K562 (cell line): ENCODE results near the gene KLHL6. TPM values are rescaled to one million over a fixed set of nuclear protein-coding genes. Genes with fewer than 3 reads are reported as not detected.

Experiments used
- ARID2 ChIP-seq: fragments of 450-650 bp; IDR thresholded peaks from 2 replicates; pipeline ENCODE4 v1.6.1; 2017; ENCODE audit warnings: antibody characterized with exemption, mild to moderate bottlenecking
- CREBBP ChIP-seq: IDR thresholded peaks from one replicate; pipeline ENCODE4 v1.6.1; 2012; ENCODE audit warnings: low read depth, mild to moderate bottlenecking, control low read depth, inconsistent platforms, low read length
- CTBP1 ChIP-seq: fragments of 450-650 bp; IDR thresholded peaks from 2 replicates; pipeline ENCODE4 v1.6.1; 2016; ENCODE audit warnings: borderline replicate concordance
- DDX20 ChIP-seq: fragments of 450-650 bp; IDR thresholded peaks from 2 replicates; pipeline ENCODE4 v1.6.1; 2016; ENCODE audit warnings: missing genetic modification characterization, low read depth, mild to moderate bottlenecking, missing compliant biosample characterization, moderate library complexity
- ELF2 ChIP-seq: fragments of 250-450 bp; sonication (Bioruptor Pico); IDR thresholded peaks from 2 replicates; pipeline ENCODE4 v1.5.0; 2021; ENCODE audit warnings: mild to moderate bottlenecking
- ETS2 ChIP-seq: IDR thresholded peaks from 2 replicates; pipeline ENCODE4 v1.6.1; 2016; ENCODE audit warnings: borderline replicate concordance, missing genetic modification characterization, mild to moderate bottlenecking, moderate library complexity, missing compliant biosample characterization; ENCODE audit not compliant: poor library complexity, severe bottlenecking
- FOS ChIP-seq: IDR thresholded peaks from 3 replicates; pipeline ENCODE4 v1.6.1; 2011; ENCODE audit not compliant: insufficient read length; ENCODE audit errors: extremely low read depth
- FOXK1 ChIP-seq: sonication (generic); formaldehyde crosslinking; IDR thresholded peaks from 2 replicates; pipeline ENCODE4 v1.8.0; 2022; ENCODE audit warnings: missing genetic modification reagents, mild to moderate bottlenecking, borderline replicate concordance
- L3MBTL2 ChIP-seq: fragments of 450-650 bp; IDR thresholded peaks from 2 replicates; pipeline ENCODE4 v1.6.1; 2016; ENCODE audit warnings: mild to moderate bottlenecking, moderate library complexity
- LEF1 ChIP-seq: fragments of 450-650 bp; IDR thresholded peaks from 2 replicates; pipeline ENCODE4 v1.6.1; 2016; ENCODE audit warnings: mild to moderate bottlenecking
- MCM2 ChIP-seq: fragments of 450-650 bp; IDR thresholded peaks from 2 replicates; pipeline ENCODE4 v1.6.1; 2017; ENCODE audit warnings: low read depth, mild to moderate bottlenecking
- NEUROD1 ChIP-seq: fragments of 150-350 bp; IDR thresholded peaks from 2 replicates; pipeline ENCODE4 v1.6.1; 2014; ENCODE audit warnings: borderline replicate concordance, low read length, low read depth; ENCODE audit not compliant: partially characterized antibody
- POLR2A ChIP-seq: fragments of 450-650 bp; conservative IDR thresholded peaks from 2 replicates; pipeline ENCODE4 v1.6.1; 2016
- PTTG1 ChIP-seq: fragments of 450-650 bp; IDR thresholded peaks from 2 replicates; pipeline ENCODE4 v1.6.1; 2016; ENCODE audit warnings: low read depth, mild to moderate bottlenecking, missing genetic modification characterization, missing compliant biosample characterization
- RCOR1 ChIP-seq, 2 experiments: IDR thresholded peaks; 2 replicates each; pipeline ENCODE4 v1.6.1; 2012; ENCODE audit warnings: low read depth in 2 of 2, low read length in 2 of 2, borderline replicate concordance in 1 of 2, improper control_type of control experiment in 1 of 2
- SRSF7 ChIP-seq: fragments of 200-400 bp; formaldehyde crosslinking; optimal IDR thresholded peaks from 2 replicates; pipeline ENCODE3; 2017; ENCODE audit warnings: mild to moderate bottlenecking, low read depth, low read length
- TBL1XR1 ChIP-seq, 2 experiments: IDR thresholded peaks; 2 replicates each; pipeline ENCODE4 v1.6.1; 2012; ENCODE audit warnings: improper control_type of control experiment in 2 of 2, low read length in 2 of 2, mild to moderate bottlenecking in 1 of 2
- ZFP36 ChIP-seq: fragments of 150-350 bp; IDR thresholded peaks from 2 replicates; pipeline ENCODE4 v1.6.1; 2018; ENCODE audit warnings: low read length, low read depth; ENCODE audit not compliant: partially characterized antibody
- ZNF134 ChIP-seq: fragments of 250-450 bp; sonication (Bioruptor Pico); conservative IDR thresholded peaks from 2 replicates; pipeline ENCODE4 v1.4.0; 2020
- ZNF324 ChIP-seq: fragments of 250-450 bp; sonication (Bioruptor Pico); IDR thresholded peaks from 2 replicates; pipeline ENCODE4 v1.4.0; 2020; ENCODE audit warnings: mild to moderate bottlenecking
- ZNF583 ChIP-seq: fragments of 250-450 bp; sonication (Bioruptor Pico); IDR thresholded peaks from 2 replicates; pipeline ENCODE4 v1.4.0; 2020
- ZNF764 ChIP-seq: fragments of 250-450 bp; sonication (Bioruptor Pico); IDR thresholded peaks from 2 replicates; pipeline ENCODE4 v1.4.0; 2020; ENCODE audit warnings: low read depth, mild to moderate bottlenecking, moderate library complexity
- polyA plus RNA-seq, 8 experiments: library from polyadenylated mRNA; depleted of rRNA in 4 of 8; stranded (reverse) in 5 of 8; unstranded in 3 of 8; fragments of >200 nt; fragmentation: Nextera tagmentation in 2 of 8; fragmentation: Illumina TruSeq in 1 of 8; extraction: Ambion mirVana in 2 of 8; extraction: Trizol in 1 of 8; gene quantifications; 2 replicates each; pipeline versions ENCODE4 v1.2.1 to v1.2.3, GENCODE V29; 2011 to 2014; ENCODE audit warnings: inconsistent platforms in 1 of 8, missing spikeins in 1 of 8
- total RNA-seq, 7 experiments: library from RNA; depleted of rRNA in 6 of 7; stranded (reverse); fragments of >200 nt in 6 of 7; fragmentation: Illumina TruSeq in 2 of 7; extraction: Trizol in 2 of 7; gene quantifications; 2 replicates each; pipeline versions ENCODE4 v1.2.1 to v1.2.3, GENCODE V29; 2011 to 2021; ENCODE audit warnings: low replicate concordance in 1 of 7
- TF ChIP-seq, protein P1 (sequence below): sonication (generic); formaldehyde crosslinking; IDR thresholded peaks from 2 replicates; pipeline ENCODE4 v1.8.1; 2023; ENCODE audit warnings: mild to moderate bottlenecking, missing genetic modification reagents
- TF ChIP-seq, protein P2 (sequence below): sonication (generic); formaldehyde crosslinking; IDR thresholded peaks from 2 replicates; pipeline ENCODE4 v1.8.0; 2023; ENCODE audit warnings: mild to moderate bottlenecking, missing genetic modification reagents

The KLHL6 gene
- total and polyA plus RNA-seq, 9 of the 15 experiments (the other 6 are each of a cell fraction or from before 2014, with no cell fraction given), result 0.18 to 2.1 (median 1.4) TPM

DNA sequence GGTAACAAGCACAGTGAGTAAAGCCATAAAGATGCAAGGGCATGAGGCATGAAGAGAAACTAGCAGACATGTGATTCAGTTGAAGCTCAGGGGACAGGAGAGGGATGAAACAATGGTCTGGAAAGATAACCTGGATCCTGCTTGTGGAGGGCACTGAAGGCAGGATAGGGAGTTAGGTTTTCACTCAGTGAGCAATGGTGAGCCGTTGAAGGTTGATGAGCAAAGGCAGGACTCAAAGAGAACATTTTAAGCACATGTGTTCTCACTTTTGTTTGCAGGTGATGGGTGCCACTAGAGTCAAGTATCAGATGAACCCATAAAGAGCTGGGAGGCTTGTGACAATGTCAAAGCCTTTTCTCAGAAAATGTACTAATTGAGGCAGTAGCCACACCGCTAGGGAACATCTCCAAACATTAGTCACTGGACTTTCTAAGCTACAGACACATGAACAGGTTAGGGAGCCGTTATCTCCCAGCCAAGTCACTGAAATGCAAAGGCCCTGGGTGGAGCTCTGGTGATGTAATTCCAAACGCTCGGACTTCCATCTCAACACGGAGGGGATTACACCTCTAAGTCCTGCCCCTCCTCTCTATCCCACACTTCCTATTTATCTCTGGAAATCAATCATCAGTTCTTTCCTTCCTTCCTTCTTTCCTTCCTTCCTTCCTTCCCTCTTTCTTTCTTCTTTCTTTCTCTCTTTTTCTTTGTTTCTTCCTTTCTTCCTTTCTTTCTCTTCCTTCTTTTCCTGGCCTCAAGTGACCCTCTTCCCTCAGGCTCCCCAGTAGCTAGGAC, 22.7 kb downstream of the KLHL6 start (continued):
- TF ChIP-seq ZFP36 (peak; percentile 18), ZNF134 (no peak), PTTG1 (tag) (no peak), POLR2A (0 out of 2 replicates have a peak, but pooled peaks have one; percentile 36), ZNF764 (no peak), FOXK1 (CRISPR knock-in tag) (no peak), DDX20 (tag) (no peak), SRSF7 (no peak), CREBBP (no peak), RCOR1 (IDR thresholded peaks at IDR 0.05; ENCODE audit: borderline replicate concordance in 1 of 2, low read depth in 2 of 2, low read length in 2 of 2) (peak in 1 of 2 experiments; percentile 77; a peak in 2 of 4 replicates), L3MBTL2 (peak; percentile 88), FOS (no peak), LEF1 (0 out of 2 replicates have a peak, but pooled peaks have one; percentile 46), ZNF583 (CRISPR knock-in tag) (no peak), NEUROD1 (peak; percentile 57), ARID2 (peak; percentile 57; the same call in 1 of the 2 replicates), CTBP1 (peak; percentile 85), TBL1XR1 (IDR thresholded peaks at IDR 0.05; ENCODE audit: low read length in 2 of 2) (no peak), MCM2 (no peak), ETS2 (tag) (no peak), ELF2 (CRISPR knock-in tag) (no peak), ZNF324 (CRISPR knock-in tag) (no peak)
- TF ChIP-seq, protein P1, sequence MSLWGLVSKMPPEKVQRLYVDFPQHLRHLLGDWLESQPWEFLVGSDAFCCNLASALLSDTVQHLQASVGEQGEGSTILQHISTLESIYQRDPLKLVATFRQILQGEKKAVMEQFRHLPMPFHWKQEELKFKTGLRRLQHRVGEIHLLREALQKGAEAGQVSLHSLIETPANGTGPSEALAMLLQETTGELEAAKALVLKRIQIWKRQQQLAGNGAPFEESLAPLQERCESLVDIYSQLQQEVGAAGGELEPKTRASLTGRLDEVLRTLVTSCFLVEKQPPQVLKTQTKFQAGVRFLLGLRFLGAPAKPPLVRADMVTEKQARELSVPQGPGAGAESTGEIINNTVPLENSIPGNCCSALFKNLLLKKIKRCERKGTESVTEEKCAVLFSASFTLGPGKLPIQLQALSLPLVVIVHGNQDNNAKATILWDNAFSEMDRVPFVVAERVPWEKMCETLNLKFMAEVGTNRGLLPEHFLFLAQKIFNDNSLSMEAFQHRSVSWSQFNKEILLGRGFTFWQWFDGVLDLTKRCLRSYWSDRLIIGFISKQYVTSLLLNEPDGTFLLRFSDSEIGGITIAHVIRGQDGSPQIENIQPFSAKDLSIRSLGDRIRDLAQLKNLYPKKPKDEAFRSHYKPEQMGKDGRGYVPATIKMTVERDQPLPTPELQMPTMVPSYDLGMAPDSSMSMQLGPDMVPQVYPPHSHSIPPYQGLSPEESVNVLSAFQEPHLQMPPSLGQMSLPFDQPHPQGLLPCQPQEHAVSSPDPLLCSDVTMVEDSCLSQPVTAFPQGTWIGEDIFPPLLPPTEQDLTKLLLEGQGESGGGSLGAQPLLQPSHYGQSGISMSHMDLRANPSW, result no peak
- TF ChIP-seq, protein P2, sequence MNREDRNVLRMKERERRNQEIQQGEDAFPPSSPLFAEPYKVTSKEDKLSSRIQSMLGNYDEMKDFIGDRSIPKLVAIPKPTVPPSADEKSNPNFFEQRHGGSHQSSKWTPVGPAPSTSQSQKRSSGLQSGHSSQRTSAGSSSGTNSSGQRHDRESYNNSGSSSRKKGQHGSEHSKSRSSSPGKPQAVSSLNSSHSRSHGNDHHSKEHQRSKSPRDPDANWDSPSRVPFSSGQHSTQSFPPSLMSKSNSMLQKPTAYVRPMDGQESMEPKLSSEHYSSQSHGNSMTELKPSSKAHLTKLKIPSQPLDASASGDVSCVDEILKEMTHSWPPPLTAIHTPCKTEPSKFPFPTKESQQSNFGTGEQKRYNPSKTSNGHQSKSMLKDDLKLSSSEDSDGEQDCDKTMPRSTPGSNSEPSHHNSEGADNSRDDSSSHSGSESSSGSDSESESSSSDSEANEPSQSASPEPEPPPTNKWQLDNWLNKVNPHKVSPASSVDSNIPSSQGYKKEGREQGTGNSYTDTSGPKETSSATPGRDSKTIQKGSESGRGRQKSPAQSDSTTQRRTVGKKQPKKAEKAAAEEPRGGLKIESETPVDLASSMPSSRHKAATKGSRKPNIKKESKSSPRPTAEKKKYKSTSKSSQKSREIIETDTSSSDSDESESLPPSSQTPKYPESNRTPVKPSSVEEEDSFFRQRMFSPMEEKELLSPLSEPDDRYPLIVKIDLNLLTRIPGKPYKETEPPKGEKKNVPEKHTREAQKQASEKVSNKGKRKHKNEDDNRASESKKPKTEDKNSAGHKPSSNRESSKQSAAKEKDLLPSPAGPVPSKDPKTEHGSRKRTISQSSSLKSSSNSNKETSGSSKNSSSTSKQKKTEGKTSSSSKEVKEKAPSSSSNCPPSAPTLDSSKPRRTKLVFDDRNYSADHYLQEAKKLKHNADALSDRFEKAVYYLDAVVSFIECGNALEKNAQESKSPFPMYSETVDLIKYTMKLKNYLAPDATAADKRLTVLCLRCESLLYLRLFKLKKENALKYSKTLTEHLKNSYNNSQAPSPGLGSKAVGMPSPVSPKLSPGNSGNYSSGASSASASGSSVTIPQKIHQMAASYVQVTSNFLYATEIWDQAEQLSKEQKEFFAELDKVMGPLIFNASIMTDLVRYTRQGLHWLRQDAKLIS (CRISPR knock-in tag), result 0 out of 2 replicates have a peak, but pooled peaks have one; percentile 7
